Left lung (tissue), 10 donors: ENCODE data around the gene FMN1. TPM values are rescaled to one million over a fixed set of nuclear protein-coding genes. Genes with fewer than 3 reads are reported as not detected.

ENCODE experiments used
- ATAC-seq: fragments of 200-7000 bp; cut with Tn5 transposase; one replicate; pipeline ENCODE4 v1.9.1; 2020; ENCODE audit warnings: moderate library complexity
- DNase-seq, 4 donors: peaks; one replicate each; pipeline ENCODE4 v3.0.0-alpha.2; 2013 to 2020
- H3K27ac ChIP-seq, 2 donors: fragments of 200-600 bp; sonication (generic) in 1 of 2; one replicate each; pipeline versions ENCODE4 v1.5.0 to v1.8.0; 2020 to 2021
- H3K27me3 ChIP-seq, 2 donors: fragments of 200-600 bp; sonication (generic) in 1 of 2; one replicate each; pipeline versions ENCODE4 v1.5.0 to v1.8.0; 2020 to 2021
- H3K36me3 ChIP-seq, 2 donors: fragments of 200-600 bp; sonication (generic) in 1 of 2; one replicate each; pipeline versions ENCODE4 v1.5.0 to v1.8.0; 2020 to 2021
- H3K4me1 ChIP-seq, 2 donors: fragments of 200-600 bp; one replicate each; pipeline ENCODE4 v1.8.0; 2021
- H3K4me3 ChIP-seq, 2 donors: fragments of 200-600 bp; sonication (generic) in 1 of 2; one replicate each; pipeline versions ENCODE4 v1.5.0 to v1.8.0; 2020 to 2021; ENCODE audit warnings: mild to moderate bottlenecking in 1 of 2
- H3K9me3 ChIP-seq, 2 donors: fragments of 200-600 bp; sonication (generic) in 1 of 2; one replicate each; pipeline versions ENCODE4 v1.5.0 to v1.8.0; 2020 to 2021
- intact Hi-C, 2 donors: fragments of 100-400 bp; cut with DNase I; formaldehyde crosslinking; loops; one replicate each; pipeline versions ENCODE4 v1.11.2 to v1.14.2; 2022
- polyA plus RNA-seq, 6 donors: library from polyadenylated mRNA; unstranded; fragments of 120-200 nt; gene quantifications; one replicate each; pipeline ENCODE4 v1.2.1, GENCODE V29; 2013; ENCODE audit not compliant: insufficient read length in 6 of 6
- total RNA-seq, 2 donors: library from RNA; stranded (reverse); fragmentation: NEBNext Ultra II Directional; extraction: Animal tissue kit (Norgen Biotek cat#: 25700); gene quantifications; one replicate each; pipeline ENCODE4 v1.2.1, GENCODE V29; 2021
- TF ChIP-seq, protein P1 (sequence below), 2 donors: fragments of 200-600 bp; sonication (generic) in 1 of 2; IDR thresholded peaks; one replicate each; pipeline versions ENCODE4 v1.5.0 to v1.8.0; 2021; ENCODE audit warnings: antibody characterized with exemption in 2 of 2
- donor health status: DM: no; HTN: yes; CAD: no.
- donor health status: DM: no; HTN: no; CAD: no.

Gene FMN1
- total and polyA plus RNA-seq, 8 donors, result 4.6 to 45.2 (median 8.4) TPM

DNA sequence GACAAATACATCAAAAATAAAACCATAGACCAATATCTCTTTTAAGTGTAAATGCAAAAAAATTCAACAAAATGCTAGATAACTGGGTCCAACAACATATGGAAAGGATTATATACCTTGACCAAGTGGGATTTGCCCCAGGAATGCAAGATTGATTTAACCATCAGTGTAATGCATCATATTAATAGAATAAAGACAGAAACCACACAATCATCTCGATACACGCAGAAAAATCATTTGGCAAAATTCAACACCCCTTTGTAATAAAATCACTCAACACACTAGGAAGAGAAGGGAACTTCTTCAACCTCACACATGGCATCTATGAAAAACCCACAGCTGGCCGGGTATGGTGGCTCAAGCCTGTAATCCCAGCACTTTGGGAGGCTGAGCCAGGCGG, 457.2 kb downstream of the FMN1 start:
- H3K9me3 ChIP-seq, result peaks cover 0 to 4% of the 10 kb centered on the region in 2 donors
- H3K27me3 ChIP-seq, result peaks cover 0 to 8% of the 10 kb centered on the region in 2 donors
- H3K4me3 ChIP-seq, result no peak overlapping the region
- TF ChIP-seq, protein P1, sequence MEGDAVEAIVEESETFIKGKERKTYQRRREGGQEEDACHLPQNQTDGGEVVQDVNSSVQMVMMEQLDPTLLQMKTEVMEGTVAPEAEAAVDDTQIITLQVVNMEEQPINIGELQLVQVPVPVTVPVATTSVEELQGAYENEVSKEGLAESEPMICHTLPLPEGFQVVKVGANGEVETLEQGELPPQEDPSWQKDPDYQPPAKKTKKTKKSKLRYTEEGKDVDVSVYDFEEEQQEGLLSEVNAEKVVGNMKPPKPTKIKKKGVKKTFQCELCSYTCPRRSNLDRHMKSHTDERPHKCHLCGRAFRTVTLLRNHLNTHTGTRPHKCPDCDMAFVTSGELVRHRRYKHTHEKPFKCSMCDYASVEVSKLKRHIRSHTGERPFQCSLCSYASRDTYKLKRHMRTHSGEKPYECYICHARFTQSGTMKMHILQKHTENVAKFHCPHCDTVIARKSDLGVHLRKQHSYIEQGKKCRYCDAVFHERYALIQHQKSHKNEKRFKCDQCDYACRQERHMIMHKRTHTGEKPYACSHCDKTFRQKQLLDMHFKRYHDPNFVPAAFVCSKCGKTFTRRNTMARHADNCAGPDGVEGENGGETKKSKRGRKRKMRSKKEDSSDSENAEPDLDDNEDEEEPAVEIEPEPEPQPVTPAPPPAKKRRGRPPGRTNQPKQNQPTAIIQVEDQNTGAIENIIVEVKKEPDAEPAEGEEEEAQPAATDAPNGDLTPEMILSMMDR (IDR thresholded peaks at IDR 0.05), result no peak
- DNase-seq (no peak), ATAC-seq (no peak)
- H3K36me3 ChIP-seq, result no peaks in the 10 kb centered on the region
- intact Hi-C loops, result no loop called here
- no peak overlapping the region for H3K27ac ChIP-seq
- H3K4me1 ChIP-seq, result no peaks in the 10 kb centered on the region

DNA sequence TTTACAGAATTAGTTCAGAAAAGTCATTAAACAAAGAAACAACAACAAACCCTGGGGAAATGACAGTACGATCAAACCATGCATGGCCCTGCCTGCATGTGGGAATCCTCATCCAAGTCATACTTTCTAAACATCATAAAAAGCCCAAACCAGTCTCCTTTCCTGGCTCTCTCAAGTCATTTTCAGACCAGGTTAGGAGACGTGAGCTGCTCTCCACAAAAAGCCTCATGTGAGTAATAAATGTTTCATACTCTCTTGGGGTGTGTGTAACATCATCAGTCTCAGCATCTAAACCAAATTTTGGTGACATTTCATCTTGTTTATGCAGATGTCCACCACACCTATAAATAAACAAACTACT, 457.8 kb downstream of the FMN1 start:
- H3K4me1 ChIP-seq, result no peaks in the 10 kb centered on the region
- H3K4me3 ChIP-seq, result no peak overlapping the region
- no peaks in the 10 kb centered on the region for H3K36me3 ChIP-seq
- peaks cover 0 to 4% of the 10 kb centered on the region in 2 donors for H3K9me3 ChIP-seq
- TF ChIP-seq, protein P1 (IDR thresholded peaks at IDR 0.05), result no peak
- no peak overlapping the region for H3K27ac ChIP-seq
- intact Hi-C loops, result no loop called here
- DNase-seq, result no peak
- no peak for ATAC-seq
- peaks cover 0 to 14% of the 10 kb centered on the region in 2 donors for H3K27me3 ChIP-seq

DNA sequence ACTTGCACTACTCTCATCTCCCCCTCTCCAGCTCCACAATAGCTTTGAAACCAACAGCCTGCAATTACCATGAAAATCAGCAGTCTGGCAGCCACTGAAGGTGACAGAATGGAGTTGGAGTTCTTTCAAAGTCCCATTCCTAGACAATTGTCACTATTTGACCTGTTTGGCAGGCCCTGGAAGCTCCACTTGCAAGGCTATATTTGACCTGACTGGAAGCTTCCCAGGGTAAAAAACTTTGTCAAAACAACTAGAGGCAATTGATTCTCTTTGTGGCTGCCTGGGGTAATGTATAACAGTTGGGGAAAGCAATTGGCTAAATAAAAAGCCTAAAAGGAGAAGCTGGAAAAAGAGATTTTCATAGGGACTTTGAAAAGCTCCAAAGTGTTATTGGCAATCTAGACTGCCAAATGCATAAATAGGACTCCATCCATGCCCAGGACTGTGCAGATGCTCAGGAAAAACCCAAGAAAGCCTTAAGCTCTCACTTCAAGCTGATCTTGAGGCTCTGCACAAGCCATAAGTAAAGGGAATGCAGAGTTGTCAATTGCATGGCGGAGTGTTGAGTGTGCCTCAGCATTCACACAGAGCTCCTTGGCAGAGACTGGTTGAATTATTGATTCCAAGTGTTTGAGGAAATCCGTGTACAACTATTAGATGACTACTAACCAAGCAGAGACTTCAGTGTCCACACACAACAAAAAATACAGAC, 458.4 kb downstream of the FMN1 start:
- H3K4me1 ChIP-seq, result no peaks in the 10 kb centered on the region
- intact Hi-C loops, result no loop called here
- TF ChIP-seq, protein P1 (IDR thresholded peaks at IDR 0.05), result no peak
- DNase-seq (no peak), ATAC-seq (no peak)
- H3K27ac ChIP-seq, result no peak overlapping the region
- peaks cover 0 to 4% of the 10 kb centered on the region in 2 donors for H3K9me3 ChIP-seq
- H3K4me3 ChIP-seq, result no peak overlapping the region
- no peaks in the 10 kb centered on the region for H3K36me3 ChIP-seq
- peaks cover 0 to 17% of the 10 kb centered on the region in 2 donors for H3K27me3 ChIP-seq

DNA sequence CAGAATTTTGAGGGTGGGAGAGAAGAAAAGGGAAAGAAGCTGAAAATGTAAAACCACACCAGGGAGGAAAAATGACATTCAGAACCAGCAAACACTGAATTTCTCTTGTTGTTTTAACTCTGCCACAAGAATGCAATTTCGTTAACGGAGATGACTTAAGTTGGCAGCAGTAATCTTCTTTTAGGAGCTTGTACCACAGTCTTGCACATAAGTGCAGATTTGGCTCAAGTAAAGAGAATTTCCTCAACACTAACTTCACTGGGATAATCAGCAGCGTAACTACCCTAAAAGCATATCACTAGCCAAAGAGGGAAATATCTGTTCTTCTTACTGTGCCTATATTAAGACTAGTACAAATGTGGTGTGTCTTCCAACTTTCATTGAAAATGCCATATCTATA, 461.2 kb downstream of the FMN1 start:
- intact Hi-C loops, result no loop called here
- Histone ChIP-seq H3K27ac (no peak overlapping the region), H3K9me3 (no peaks in the 10 kb centered on the region), H3K27me3 (peaks cover 0 to 26% of the 10 kb centered on the region in 2 donors), H3K36me3 (no peaks in the 10 kb centered on the region), H3K4me3 (no peak overlapping the region), H3K4me1 (no peaks in the 10 kb centered on the region)
- TF ChIP-seq, protein P1 (IDR thresholded peaks at IDR 0.05), result no peak
- no peak for DNase-seq
- no peak for ATAC-seq

DNA sequence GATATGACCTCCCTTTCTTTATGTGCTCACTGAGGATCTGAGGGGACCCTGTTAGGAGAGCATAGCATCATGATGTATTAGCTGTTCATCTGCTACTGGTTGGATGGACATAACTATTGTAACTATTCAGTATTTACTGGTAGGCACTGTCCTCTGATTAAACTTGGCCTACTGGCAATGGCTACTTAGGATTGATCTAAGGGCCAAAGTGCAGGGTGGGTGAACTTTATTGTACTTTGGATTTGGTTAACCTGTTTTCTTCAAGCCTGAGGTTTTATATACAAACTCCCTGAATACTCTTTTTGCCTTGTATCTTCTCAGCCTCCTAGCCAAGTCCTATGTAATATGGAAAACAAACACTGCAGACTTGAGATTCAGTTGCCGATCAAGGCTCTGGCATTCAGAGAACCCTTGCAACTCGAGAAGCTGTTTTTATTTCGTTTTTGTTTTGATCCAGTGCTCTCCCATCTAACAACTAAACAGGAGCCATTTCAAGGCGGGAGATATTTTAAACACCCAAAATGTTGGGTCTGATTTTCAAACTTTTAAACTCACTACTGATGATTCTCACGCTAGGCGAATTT, 461.8 kb downstream of the FMN1 start:
- H3K27me3 ChIP-seq, result peaks cover 0 to 26% of the 10 kb centered on the region in 2 donors
- intact Hi-C loops, result no loop called here
- H3K4me1 ChIP-seq, result no peaks in the 10 kb centered on the region
- no peaks in the 10 kb centered on the region for H3K36me3 ChIP-seq
- ATAC-seq (no peak), DNase-seq (no peak)
- H3K4me3 ChIP-seq, result no peak overlapping the region
- TF ChIP-seq, protein P1 (IDR thresholded peaks at IDR 0.05), result no peak
- H3K9me3 ChIP-seq, result no peaks in the 10 kb centered on the region
- no peak overlapping the region for H3K27ac ChIP-seq
